Measurements from ENCODE around the gene ARHGAP19.

Gene ARHGAP19

GRCh38 chr10:97292097-97292861 is at the start of gene ARHGAP19:
ARHGAP19 (minus strand) TSS chr10:97292637; CDS start chr10:97292627, 10 bp downstream.
- TF ChIP-seq CTCF (IDR thresholded peaks at IDR 0.05; ENCODE audit: insufficient read depth, low read length, poor library complexity, severe bottlenecking) = peak; percentile 23
- H3K36me3 ChIP-seq (ENCODE audit: control insufficient read depth, insufficient read depth, low read length) = no peaks in the 10 kb centered on the region; the same call in 1 of the 2 replicates
- H3K27me3 ChIP-seq (replicated peaks; ENCODE audit: control insufficient read depth, insufficient read depth, low read length) = no peaks in the 10 kb centered on the region
- peak; percentile 87 for DNase-seq (ENCODE audit: extremely low read depth, insufficient read length)
- peak within 1 kb of the TSS; percentile 87 for H3K4me3 ChIP-seq (replicated peaks; ENCODE audit: low read depth, low read length)

- DNase-seq (ENCODE audit: extremely low read depth, insufficient read length) = no peak
- Histone ChIP-seq H3K4me3 (replicated peaks; ENCODE audit: low read depth, low read length) (no peak overlapping the region), H3K27me3 (replicated peaks; ENCODE audit: control insufficient read depth, insufficient read depth, low read length) (no peaks in the 10 kb centered on the region), H3K36me3 (ENCODE audit: control insufficient read depth, insufficient read depth, low read length) (no peaks in the 10 kb centered on the region)
- no peak for TF ChIP-seq CTCF (IDR thresholded peaks at IDR 0.05; ENCODE audit: insufficient read depth, low read length, poor library complexity, severe bottlenecking)
These were observed 49.0 kb upstream of the ARHGAP19 start for GRCh38 chr10:97341416-97341815.

- Histone ChIP-seq H3K27me3 (replicated peaks; ENCODE audit: control insufficient read depth, insufficient read depth, low read length) (no peaks in the 10 kb centered on the region), H3K4me3 (replicated peaks; ENCODE audit: low read depth, low read length) (no peak overlapping the region), H3K36me3 (ENCODE audit: control insufficient read depth, insufficient read depth, low read length) (no peaks in the 10 kb centered on the region)
- no peak for DNase-seq (ENCODE audit: extremely low read depth, insufficient read length)
- TF ChIP-seq CTCF (IDR thresholded peaks at IDR 0.05; ENCODE audit: insufficient read depth, low read length, poor library complexity, severe bottlenecking) = no peak
These were observed 45.6 kb upstream of the ARHGAP19 start for GRCh38 chr10:97338041-97338440.

GRCh38 chr10:97336942-97337831 is 44.8 kb upstream of the ARHGAP19 start:
- Histone ChIP-seq H3K36me3 (ENCODE audit: control insufficient read depth, insufficient read depth, low read length) (no peaks in the 10 kb centered on the region), H3K27me3 (replicated peaks; ENCODE audit: control insufficient read depth, insufficient read depth, low read length) (no peaks in the 10 kb centered on the region), H3K4me3 (replicated peaks; ENCODE audit: low read depth, low read length) (no peak overlapping the region)
- no peak for TF ChIP-seq CTCF (IDR thresholded peaks at IDR 0.05; ENCODE audit: insufficient read depth, low read length, poor library complexity, severe bottlenecking)
- no peak for DNase-seq (ENCODE audit: extremely low read depth, insufficient read length)

GRCh38 chr10:97336446-97336845 is 44.0 kb upstream of the ARHGAP19 start:
- TF ChIP-seq CTCF (IDR thresholded peaks at IDR 0.05; ENCODE audit: insufficient read depth, low read length, poor library complexity, severe bottlenecking) = no peak
- H3K36me3 ChIP-seq (ENCODE audit: control insufficient read depth, insufficient read depth, low read length) = no peaks in the 10 kb centered on the region
- H3K4me3 ChIP-seq (replicated peaks; ENCODE audit: low read depth, low read length) = no peak overlapping the region
- H3K27me3 ChIP-seq (replicated peaks; ENCODE audit: control insufficient read depth, insufficient read depth, low read length) = no peaks in the 10 kb centered on the region
- DNase-seq (ENCODE audit: extremely low read depth, insufficient read length) = no peak
